ENCODE results near the gene LMO2.

- TF ChIP-seq CTCF (IDR thresholded peaks at IDR 0.05; ENCODE audit: low read length): no peak
- TF ChIP-seq EZH2phosphoT487 (IDR thresholded peaks at IDR 0.05; ENCODE audit: low read length): no peak
These were observed 24.3 kb downstream of the LMO2 start for GRCh38 chr11:33867561-33867960.

Data from MM.1S (cell line).